Measurements from ENCODE around the gene OR52N1.

The OR52N1 gene

DNA sequence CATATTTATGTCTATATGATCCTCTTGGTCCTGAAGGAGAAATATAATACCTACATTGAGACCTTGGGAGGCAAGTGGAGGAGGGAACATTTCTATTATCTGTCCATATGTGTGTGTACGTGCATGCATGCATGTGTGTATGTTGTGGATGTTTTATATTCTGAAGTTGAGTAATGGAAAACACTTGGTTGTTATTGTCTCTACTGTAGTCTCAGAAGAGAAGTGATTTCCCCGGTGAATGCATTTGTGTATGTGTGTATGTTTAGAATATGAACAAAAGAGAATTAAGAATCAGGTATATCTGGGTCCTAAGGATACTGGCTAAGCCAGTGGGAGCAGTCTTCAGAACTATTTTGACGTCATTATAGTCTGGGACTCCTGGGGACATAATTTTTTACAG is at the start of gene OR52N1:
Gene OR52N1, minus strand, starts transcription at position 101 of the 400 bp plus-strand sequence. CDS start 2,449 bp downstream, outside the sequence.
- no peak for DNase-seq

DNA sequence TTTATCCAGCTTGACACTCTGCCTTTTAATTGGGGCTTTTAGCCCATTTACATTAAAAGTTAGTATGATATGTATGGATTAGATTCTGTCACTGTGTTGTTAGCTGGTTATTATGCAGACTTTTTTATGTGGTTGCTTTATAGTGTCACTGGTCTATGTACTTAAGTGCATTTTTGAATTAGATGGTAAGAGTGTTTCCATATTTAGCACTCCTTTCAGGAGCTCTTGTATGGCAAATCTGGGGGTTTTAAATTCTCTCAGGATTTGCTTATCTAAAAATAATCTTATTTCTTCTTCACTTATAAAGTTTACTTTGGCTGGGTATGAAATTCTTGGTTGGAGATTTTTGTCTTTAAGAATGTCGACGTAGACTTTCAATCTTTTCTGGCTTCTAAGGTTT is 46.6 kb upstream of the OR52N1 start:
- no peak for DNase-seq

DNA sequence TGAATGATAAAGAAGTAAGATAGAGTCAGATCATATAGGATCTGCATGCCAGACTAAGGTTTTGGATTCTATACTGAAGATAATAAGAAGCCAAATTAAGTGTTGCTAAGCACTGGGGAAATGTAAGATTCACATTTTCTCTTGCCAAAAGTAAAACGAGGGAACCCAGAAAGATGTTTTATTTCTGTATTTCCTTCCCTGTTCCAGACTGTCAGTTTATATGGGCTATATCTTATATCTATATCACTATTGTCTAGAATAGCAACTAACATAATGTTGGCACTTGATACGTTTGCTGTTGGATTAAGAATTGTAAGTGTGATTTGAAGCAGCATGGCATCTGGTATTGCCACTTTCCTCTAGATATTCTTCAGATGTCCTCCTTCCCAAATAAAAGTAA is 42.4 kb upstream of the OR52N1 start:
- DNase-seq = no peak

DNA sequence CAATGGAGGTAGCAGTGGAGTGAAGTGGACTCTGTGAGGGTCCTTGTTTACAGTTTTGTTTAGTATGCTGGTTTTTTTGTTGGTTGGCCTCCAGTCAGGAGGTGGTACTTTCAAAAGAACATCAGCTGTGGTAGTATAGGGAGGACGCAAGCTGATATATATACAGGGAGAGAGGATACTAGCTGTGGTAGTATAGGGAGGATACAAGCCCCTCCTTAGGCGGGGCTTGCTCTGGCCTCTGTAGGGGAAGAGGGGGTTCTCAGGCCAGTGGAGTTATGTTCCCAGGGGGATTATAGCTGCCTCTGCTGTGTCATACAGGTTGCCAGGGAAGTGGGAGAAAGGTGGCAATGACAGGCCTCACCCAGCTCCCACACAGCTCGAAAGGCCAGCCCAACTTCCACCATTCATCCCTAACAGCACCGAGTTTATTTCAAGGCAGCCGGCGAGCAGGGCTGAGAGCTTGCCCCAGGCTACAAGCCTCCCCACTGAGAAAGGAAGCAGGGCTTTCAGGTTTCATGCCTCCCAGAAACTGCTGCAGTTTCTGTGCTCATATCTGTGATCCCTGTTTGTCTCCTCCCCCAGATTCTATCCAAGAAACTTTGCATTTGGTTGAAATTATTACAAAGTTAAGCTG is 40.2 kb upstream of the OR52N1 start:
- DNase-seq = no peak

DNA sequence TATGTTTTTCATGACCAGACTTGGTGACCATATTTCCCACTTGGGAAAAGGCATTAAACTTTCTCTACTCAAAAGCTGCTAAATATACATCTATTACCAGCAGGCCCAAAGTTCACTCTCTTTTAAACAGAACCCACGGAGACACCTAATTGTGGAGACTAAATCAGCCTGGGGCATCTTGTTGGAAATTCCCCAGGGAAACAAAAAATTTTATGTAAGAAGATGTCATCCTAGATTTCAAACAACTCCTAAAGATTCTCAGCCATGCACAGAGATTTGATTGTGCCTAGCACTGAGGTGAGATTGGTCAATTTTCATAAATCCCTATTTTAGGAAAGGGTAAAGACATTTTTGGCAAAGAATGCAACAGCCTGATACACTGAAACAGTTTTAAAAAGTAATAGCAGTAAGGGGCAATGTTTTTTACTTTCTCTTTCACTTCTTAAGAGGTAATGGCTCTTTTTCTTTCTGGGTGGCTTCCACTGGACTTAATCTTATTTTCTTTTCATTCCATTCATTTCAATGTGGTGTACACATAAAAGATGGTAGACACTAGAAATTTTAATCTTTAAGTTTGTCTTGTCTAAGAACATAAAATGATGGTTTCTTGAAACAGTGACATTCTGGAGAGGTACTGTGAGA is 27.3 kb upstream of the OR52N1 start:
- DNase-seq = no peak

DNA sequence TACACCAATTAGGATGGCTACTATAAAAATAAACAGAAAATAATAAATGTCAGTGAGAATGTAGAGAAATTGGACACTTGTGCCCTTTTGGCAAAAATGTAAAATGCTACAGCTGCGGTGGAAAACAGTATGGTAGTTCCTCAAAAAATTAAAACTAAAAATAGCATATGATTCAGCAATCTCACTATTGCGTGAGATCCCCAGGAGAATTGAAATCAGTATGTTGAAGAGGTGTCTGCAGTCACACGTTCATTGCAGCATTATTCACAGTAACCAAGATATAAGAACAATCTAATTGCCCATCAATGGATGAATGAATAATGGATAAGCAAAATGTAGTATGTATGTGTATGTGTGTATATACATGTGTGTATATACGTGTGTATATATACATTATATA is 24.5 kb upstream of the OR52N1 start:
- no peak for DNase-seq

DNA sequence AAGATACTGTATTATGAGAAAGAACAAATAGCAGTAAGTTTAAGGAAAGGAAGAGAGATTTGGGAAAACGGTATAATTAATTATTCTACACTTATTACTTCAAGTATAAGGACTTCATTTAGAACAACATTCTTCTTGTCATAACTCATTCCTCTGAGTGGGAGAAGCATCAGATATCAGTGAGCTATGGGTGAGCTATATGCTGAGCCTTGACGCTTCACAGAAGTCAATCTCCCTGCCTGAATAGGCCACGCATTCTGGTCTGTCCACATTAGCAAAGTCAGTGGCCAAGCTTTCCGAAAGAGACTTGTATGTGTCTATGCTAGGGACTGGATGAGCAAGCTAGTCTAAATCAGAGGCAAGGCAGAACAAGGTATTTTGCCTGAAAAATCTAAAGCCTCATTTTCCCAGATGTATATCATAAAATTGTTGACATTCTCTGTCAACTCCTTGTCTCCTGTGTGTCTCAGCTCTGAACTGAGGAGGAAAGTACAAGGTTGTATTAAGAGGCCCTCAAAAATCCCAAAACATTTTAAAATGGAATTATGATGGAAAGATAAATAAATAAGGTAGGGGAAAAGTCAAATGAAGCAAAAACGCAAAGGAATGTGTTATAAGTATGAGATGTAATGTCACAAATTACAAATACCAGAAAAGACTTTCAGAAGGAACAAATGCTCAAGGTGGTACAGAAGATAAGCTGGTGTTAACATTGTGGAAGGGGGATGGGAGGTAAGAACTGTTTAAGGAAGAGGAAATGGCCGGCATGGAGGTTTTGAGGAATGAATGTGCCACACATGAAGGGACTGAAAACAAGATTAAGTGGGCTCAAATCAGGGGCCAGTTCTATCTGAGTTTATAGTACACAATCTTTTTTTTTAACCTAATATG is 19.1 kb upstream of the OR52N1 start:
- no peak for DNase-seq

DNA sequence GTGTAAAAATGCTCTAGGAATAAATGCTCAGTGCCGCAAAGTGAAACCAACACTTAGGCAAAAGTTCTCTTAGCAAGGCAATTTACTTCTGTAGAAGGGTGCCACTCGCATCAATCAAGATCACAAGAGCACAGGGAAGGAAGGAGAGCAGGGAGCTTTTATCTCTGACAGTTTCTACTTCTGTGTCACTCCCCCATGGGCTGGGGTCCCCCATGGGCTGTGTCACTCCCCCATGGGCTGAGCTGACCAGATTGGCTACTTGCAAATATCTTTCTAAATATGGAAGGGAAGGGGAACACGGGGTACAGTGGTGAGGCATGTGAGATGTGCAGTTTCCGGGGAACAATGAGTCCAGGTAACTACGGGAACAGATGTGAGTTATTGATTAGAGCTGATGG is 18.1 kb upstream of the OR52N1 start:
- no peak for DNase-seq

DNA sequence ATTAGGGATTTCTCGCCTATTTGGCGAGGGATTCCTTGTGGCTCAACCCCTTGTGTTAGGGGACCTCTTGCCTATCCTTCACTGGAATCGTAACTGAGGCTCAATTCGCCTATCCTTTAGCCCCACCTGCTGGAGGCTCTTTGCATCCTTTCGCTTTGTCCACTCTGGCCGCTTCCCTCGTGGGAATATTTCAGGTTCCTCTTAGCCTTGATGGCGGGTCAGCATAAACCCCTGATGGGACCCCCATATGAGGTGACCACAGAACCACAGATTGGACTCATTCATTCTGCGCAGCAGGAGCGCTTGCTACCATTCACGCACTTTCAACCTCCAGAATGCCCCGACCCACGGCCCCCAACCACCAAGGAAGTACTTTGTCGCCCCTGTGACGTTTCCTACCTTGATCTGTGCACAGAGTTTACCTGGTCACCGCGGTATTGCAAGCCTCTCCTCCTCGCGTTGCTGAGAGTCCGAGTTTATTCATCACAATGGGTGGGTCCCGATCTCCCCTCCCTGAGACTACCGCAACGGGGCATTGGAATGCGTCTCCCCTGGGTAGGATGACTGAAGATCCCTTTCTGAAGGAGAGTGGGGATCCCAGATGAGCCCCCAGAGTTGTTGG is 17.5 kb upstream of the OR52N1 start, which contains the start of gene OR52N2:
Gene OR52N2, plus strand, starts transcription at position 425 of the 622 bp plus-strand sequence. CDS start 11,412 bp downstream, outside the sequence.
- DNase-seq = peak; percentile 75

DNA sequence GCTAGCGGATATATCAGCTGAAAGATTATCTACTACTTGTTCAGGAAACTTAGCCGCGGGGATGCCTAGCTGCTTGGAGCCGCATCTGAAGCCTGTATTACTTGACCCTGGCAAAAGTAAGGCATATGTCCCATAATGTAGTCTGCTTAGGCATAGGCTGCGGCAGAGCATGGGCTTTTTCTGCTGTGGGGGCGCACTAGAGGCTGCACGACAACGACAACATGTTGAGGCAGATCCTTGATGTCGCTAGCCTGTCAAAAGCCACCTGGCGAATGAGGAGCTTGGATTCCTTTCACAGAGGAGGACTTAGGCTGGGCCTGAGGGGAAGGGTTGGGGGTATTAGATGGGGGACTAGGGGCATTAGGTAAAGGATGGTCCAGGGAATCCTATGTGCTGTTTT is 16.5 kb upstream of the OR52N1 start:
- DNase-seq = no peak

DNA sequence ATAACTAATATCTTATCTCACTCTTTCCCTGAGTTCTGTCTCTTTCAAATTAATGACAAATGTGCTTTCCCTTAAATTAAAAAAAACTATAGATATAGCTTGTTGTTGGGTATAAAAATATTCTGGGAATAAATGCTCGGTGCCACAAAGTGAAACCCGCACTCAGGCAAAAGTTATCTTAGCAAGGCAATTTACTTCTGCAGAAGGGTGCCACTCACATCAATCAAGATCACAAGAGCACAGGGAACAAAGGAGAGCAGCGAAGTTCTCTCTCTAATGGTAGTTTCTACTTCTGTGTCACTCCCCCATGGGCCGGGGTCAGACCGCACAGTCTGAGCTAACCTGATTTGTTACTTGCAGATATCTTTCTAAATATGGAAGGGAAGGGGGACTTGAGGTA is 12.9 kb upstream of the OR52N1 start:
- DNase-seq = no peak

DNA sequence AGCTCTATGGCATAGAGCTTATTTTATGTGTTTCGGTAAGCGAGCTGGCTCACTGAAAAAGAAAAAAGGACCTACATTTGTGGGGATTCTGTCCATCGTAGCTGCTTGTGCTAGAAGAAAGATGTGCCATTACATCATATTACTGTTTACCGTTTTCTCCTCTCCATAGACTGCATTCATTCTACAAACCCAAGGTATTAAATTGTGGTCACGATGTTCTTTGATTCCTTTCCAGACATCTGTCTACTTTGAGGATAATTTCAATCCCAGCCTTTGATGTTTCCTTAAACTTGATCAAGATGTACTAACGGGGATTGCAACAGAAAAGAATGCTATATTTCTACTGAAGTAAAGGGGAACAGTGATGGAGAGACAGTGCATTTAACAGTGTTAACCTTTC is 5.5 kb upstream of the OR52N1 start:
- DNase-seq = no peak

DNA sequence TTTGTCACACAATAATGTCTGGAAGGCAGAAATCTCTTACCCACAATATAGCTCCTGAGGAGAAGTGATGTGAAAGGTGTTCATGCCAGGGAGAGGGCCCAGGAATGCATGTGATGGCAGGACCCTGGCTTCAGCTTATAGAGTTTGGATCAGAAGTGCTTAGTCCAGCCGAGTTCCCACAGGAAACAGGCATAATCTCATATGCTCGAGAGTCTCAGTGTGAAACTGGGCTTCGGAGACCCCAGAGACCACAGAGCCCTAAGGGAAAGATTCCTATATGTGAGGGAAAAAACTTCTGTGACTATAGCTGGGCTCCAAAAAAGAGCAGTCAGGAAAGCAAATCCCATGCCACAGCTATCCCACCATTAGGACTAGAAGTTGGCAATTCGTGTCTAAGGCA is 7.8 kb downstream of the OR52N1 start, which contains the start of gene OR52N5:
Gene OR52N5, minus strand, starts transcription at position 101 of the 400 bp plus-strand sequence. CDS start 4,721 bp downstream, outside the sequence.
- DNase-seq = no peak

DNA sequence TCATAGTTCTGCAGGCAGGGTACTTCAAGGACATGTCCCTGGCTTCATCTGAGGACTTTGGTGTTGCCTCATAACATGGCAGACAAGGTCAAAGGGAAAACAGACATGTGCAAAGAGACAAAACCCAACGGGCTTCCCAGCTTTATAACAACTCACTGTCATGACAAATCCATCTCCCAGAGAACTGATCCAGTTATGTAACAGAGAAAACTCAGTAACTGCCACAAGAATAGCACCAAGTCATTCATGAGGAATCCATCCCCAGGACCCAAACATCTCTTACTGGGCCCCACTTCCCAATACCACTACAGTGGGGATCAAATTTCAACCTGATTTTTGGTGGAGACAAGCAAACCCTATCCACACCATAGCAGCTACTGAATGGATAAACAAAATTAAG is 24.0 kb downstream of the OR52N1 start:
- DNase-seq = no peak

DNA sequence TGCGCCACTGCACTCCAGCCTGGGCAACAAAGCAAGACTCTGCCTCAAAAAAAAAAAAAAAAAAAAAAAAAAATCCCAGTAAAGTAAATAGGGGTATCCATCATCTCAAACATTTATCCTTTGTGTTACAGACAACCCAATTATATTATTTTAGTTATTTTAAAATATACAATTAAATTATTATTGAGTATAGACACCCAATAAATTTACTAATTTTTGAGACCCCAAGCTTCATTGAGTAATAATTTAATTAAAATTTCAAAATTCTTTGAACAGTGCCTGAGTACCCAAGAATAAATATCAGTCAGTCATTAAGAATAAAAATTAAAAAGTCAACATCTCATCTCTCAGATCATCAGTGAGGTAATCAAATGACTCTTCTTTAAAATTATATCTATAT is 37.1 kb downstream of the OR52N1 start, which contains the start of gene OR52N4:
Gene OR52N4, plus strand, starts transcription at position 301 of the 400 bp plus-strand sequence. CDS start 498 bp downstream, outside the sequence.
- DNase-seq = no peak

DNA sequence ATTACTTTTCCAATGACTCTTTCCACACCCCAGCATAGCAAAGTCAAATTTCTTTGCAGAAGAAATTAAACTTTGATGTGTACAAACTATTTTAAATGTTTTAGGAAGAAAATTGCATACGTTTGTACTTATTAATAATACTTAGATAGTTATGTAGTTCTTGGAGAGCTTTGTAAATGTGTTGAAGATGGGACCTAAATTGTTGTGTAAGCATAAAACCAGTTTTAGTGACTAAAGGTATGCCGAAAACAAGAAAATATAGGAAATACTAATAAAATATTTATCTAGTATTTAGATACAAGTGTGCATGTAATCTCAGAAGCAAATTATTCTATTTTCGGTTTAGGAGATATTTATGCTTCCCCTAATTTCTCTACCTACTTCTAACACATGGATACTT is 41.2 kb downstream of the OR52N1 start:
- DNase-seq = no peak

DNA sequence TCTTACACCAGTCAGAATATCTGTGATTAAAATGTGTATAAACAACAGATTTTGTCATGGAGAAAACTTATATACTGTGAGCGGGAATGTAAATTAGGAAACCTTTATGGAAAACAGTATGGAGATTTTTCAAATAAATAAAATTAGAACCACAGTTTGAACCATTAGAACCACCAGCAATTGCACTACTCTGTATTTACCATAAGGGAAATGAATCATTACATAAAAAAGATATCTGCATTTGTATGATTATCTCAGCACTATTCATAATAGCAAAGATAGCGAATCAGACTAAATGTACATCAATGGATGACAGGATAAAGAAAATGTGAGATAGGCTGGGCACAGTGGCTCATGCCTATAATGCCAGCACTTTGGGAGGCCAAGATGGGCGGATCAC is 44.5 kb downstream of the OR52N1 start:
- no peak for DNase-seq

DNA sequence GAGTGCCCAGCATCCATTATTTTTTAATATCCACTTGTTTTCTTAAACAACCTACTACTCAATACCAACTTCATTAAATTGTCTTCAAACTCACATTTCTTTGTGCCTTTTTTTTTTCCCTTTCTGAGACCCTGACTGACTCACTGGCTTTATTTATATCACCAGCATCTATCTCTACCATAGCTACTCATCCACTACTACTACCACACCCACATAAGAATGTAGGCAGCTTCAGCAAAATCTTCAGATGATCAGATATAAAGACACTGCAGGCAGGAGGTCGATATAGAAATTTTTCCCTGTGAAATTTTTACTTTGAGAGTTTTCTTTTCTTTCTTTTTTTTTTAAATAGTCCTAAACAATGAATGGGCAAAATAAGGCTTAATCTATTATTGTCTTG is 52.6 kb downstream of the OR52N1 start:
- no peak for DNase-seq

DNA sequence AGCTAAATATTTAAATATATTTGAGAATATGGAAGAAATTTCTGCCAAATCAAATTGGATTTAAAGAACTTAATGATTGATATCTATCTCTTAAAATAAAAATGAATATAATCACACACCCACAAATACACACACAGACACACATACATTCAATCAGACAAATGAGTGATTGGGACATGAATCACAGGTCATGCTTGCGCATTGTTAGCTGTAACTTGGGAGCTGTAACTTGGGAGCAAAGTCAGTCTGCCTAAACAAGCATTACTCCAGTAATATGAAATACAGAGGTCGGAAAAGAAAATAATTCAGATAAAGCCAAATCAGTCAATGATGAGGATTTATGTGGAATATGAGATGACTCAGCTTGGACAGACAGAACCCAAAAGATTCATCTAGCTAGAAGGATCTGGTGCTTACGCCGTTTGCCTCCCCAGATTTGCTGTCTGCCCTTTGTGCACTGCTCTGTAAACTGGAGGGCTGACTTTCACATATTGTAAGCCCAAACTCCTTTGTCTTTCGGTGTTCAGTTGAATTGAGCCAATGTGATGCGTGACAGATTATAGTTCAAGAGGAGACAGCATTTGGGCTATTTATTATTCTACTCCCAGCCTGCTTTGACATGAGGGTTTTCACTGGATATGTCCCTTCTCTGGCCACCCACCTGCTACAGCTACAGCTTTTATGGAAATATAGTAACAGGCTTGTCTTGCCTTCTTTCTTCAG is 53.2 kb downstream of the OR52N1 start:
- DNase-seq = no peak

DNA sequence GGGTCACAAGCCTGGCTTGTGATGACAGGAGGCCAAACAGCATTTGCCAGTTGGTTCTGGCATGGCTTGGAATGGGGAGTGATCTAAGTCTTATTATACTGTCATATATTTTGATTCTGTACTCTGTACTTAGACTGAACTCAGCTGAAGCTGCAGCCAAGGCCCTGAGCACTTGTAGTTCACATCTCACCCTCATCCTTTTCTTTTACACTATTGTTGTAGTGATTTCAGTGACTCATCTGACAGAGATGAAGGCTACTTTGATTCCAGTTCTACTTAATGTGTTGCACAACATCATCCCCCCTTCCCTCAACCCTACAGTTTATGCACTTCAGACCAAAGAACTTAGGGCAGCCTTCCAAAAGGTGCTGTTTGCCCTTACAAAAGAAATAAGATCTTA is 54.0 kb downstream of the OR52N1 start:
- DNase-seq = no peak

Measured in stimulated activated CD4-positive, alpha-beta T cell treated with anti-CD3 and anti-CD28 coated beads, Interleukin-4, amount 100 ng/mL, for 24 hours (primary cell).